ENCODE measurements around the gene MYO1E.

MYO1E gene

GRCh38 chr15:59237119-59237855, 135.4 kb downstream of the MYO1E start:
- no peak for DNase-seq (ENCODE audit: low read depth in 1 of 2, low spot score in 1 of 2)

GRCh38 chr15:59236394-59236793, 136.3 kb downstream of the MYO1E start:
- DNase-seq (ENCODE audit: low read depth in 1 of 2, low spot score in 1 of 2), result no peak

GRCh38 chr15:59232476-59232875, 140.2 kb downstream of the MYO1E start:
- no peak for DNase-seq (ENCODE audit: low read depth in 1 of 2, low spot score in 1 of 2)

- no peak for DNase-seq (ENCODE audit: low read depth in 1 of 2, low spot score in 1 of 2)
These were observed 142.1 kb downstream of the MYO1E start for GRCh38 chr15:59230531-59231055.

- DNase-seq (ENCODE audit: low read depth in 1 of 2, low spot score in 1 of 2), result no peak
These were observed 143.2 kb downstream of the MYO1E start for GRCh38 chr15:59229453-59229852.

- no peak for DNase-seq (ENCODE audit: low read depth in 1 of 2, low spot score in 1 of 2)
These were observed 143.7 kb downstream of the MYO1E start for GRCh38 chr15:59229015-59229414.

GRCh38 chr15:59227021-59227420, 145.7 kb downstream of the MYO1E start:
- no peak for DNase-seq (ENCODE audit: low read depth in 1 of 2, low spot score in 1 of 2)

GRCh38 chr15:59224474-59224873, 148.2 kb downstream of the MYO1E start:
- no peak for DNase-seq (ENCODE audit: low read depth in 1 of 2, low spot score in 1 of 2)

GRCh38 chr15:59223736-59224135, 148.9 kb downstream of the MYO1E start:
- DNase-seq (ENCODE audit: low read depth in 1 of 2, low spot score in 1 of 2), result no peak

GRCh38 chr15:59222906-59223550, 149.6 kb downstream of the MYO1E start:
- no peak for DNase-seq (ENCODE audit: low read depth in 1 of 2, low spot score in 1 of 2)

- no peak for DNase-seq (ENCODE audit: low read depth in 1 of 2, low spot score in 1 of 2)
These were observed 150.9 kb downstream of the MYO1E start for GRCh38 chr15:59221511-59222505.

- no peak for DNase-seq (ENCODE audit: low read depth in 1 of 2, low spot score in 1 of 2)
These were observed 154.0 kb downstream of the MYO1E start for GRCh38 chr15:59218710-59219109.

- DNase-seq (ENCODE audit: low read depth in 1 of 2, low spot score in 1 of 2), result no peak
These were observed 154.7 kb downstream of the MYO1E start for GRCh38 chr15:59217876-59218498.

GRCh38 chr15:59216911-59217310, 155.8 kb downstream of the MYO1E start:
- no peak for DNase-seq (ENCODE audit: low read depth in 1 of 2, low spot score in 1 of 2)

GRCh38 chr15:59210186-59210585, 162.5 kb downstream of the MYO1E start:
- no peak for DNase-seq (ENCODE audit: low read depth in 1 of 2, low spot score in 1 of 2)

- no peak for DNase-seq (ENCODE audit: low read depth in 1 of 2, low spot score in 1 of 2)
These were observed 163.9 kb downstream of the MYO1E start for GRCh38 chr15:59208613-59209249.

- no peak for DNase-seq (ENCODE audit: low read depth in 1 of 2, low spot score in 1 of 2)
These were observed 166.0 kb downstream of the MYO1E start, which contains the start of gene LDHAL6B for GRCh38 chr15:59206623-59207183. Gene LDHAL6B (plus strand): TSS chr15:59206843. CDS start chr15:59206941, 98 bp downstream.

- no peak for DNase-seq (ENCODE audit: low read depth in 1 of 2, low spot score in 1 of 2)
These were observed 166.6 kb downstream of the MYO1E start for GRCh38 chr15:59205839-59206622.

- DNase-seq (ENCODE audit: low read depth in 1 of 2, low spot score in 1 of 2), result no peak
These were observed 169.0 kb downstream of the MYO1E start for GRCh38 chr15:59203657-59204056.
